ENCODE measurements around the gene SLC8A3. TPM values are rescaled to one million over a fixed set of nuclear protein-coding genes. Genes with fewer than 3 reads are reported as not detected.

Gene SLC8A3
- total and polyA plus RNA-seq, 2 of the 13 experiments (the other 11 are each of a cell fraction or from before 2014, with no cell fraction given) = 0.01 to 0.02 TPM

DNA sequence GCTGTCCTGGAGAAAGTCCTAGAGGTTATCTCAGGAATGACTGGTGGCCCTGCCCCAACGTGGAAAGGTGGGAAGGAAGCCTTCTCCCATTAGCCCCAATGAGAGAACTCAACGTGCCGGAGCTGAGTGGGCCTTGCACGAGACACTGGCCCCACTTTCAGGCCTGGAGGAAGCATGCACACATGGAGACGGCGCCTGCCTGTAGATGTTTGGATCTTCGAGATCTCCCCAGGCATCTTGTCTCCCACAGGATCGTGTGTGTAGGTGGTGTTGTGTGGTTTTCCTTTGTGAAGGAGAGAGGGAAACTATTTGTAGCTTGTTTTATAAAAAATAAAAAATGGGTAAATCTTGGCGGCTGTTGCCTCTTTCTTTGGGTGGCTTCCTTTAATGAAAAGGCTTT is 156.7 kb downstream of the SLC8A3 start:
- Histone ChIP-seq H3K27ac (ENCODE audit: extremely low read length, insufficient read depth, low read length) (no peak overlapping the region), H2AFZ (ENCODE audit: low read length) (no peak overlapping the region), H3K4me3 (replicated peaks in 1 of 3; ENCODE audit: insufficient read depth in 1 of 3, low read depth in 2 of 3, low read length in 3 of 3) (no peak overlapping the region), H3K9me3 (ENCODE audit: low read length) (no peaks in the 10 kb centered on the region), H3K4me2 (ENCODE audit: low read depth, low read length) (no peak overlapping the region), H3K27me3 (ENCODE audit: control insufficient read depth in 1 of 2, insufficient read depth in 2 of 2, low read length in 2 of 2) (no peaks in the 10 kb centered on the region), H4K20me1 (ENCODE audit: insufficient read depth, low read length) (no peaks in the 10 kb centered on the region), H3K79me2 (ENCODE audit: insufficient read depth, low read length) (no peaks in the 10 kb centered on the region), H3K4me1 (ENCODE audit: insufficient read depth, low read length) (peaks cover 17% of the 10 kb centered on the region), H3K9ac (ENCODE audit: insufficient read depth, low read depth, low read length) (no peak overlapping the region), H3K36me3 (replicated peaks in 1 of 2; ENCODE audit: control insufficient read depth in 1 of 2, insufficient read depth in 2 of 2, low read length in 2 of 2) (peaks cover 6 to 15% of the 10 kb centered on the region in 2 experiments; a peak in 4 of 5 replicates)
- 90% methylated on average over 8 of the region's 9 CpGs for WGBS (ENCODE audit: low lambda C conversion rate)
- no peak for TF ChIP-seq POGZ (CRISPR knock-in tag; IDR thresholded peaks at IDR 0.05)
- TF ChIP-seq MYC (CRISPR knock-in tag; IDR thresholded peaks at IDR 0.05; ENCODE audit: borderline replicate concordance) = no peak
- TF ChIP-seq ZNF768 (CRISPR knock-in tag; IDR thresholded peaks at IDR 0.05) = no peak
- TF ChIP-seq ZNF556 (CRISPR knock-in tag; IDR thresholded peaks at IDR 0.05; ENCODE audit: borderline replicate concordance) = no peak
- TF ChIP-seq, protein P1, sequence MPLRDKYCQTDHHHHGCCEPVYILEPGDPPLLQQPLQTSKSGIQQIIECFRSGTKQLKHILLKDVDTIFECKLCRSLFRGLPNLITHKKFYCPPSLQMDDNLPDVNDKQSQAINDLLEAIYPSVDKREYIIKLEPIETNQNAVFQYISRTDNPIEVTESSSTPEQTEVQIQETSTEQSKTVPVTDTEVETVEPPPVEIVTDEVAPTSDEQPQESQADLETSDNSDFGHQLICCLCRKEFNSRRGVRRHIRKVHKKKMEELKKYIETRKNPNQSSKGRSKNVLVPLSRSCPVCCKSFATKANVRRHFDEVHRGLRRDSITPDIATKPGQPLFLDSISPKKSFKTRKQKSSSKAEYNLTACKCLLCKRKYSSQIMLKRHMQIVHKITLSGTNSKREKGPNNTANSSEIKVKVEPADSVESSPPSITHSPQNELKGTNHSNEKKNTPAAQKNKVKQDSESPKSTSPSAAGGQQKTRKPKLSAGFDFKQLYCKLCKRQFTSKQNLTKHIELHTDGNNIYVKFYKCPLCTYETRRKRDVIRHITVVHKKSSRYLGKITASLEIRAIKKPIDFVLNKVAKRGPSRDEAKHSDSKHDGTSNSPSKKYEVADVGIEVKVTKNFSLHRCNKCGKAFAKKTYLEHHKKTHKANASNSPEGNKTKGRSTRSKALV (CRISPR knock-in tag; IDR thresholded peaks at IDR 0.05) = no peak
- no peak for TF ChIP-seq ZNF616 (CRISPR knock-in tag; IDR thresholded peaks at IDR 0.05; ENCODE audit: low read depth)
- DNase-seq (ENCODE audit: low spot score) (no peak), FAIRE-seq (no peak), ATAC-seq (no peak)
- BruUV-seq (replicated peaks) = no TSS peak
- intact Hi-C loops (cut with micrococcal nuclease; ENCODE audit: unreplicated experiment) = loop anchor here (1.0 kb wide), 1 partner anchor 301 kb away; no protein-coding TSS in a partner anchor
- CTCF ChIA-PET (ENCODE audit: low intra/inter-chr PET ratio, low total read pairs) = no interaction called here
- POLR2A ChIA-PET = interaction anchor here (1.0 kb wide), 1 partner anchor 16 kb away, joined by 4 read pairs; no protein-coding TSS in a partner anchor
- in situ Hi-C loops (cut with HindIII; ENCODE audit: extremely low pct_ligation_motif_present, low pct_unique_long_range_greater_than_20kb) = loop anchor here (5.0 kb wide), 1 partner anchor 305 kb away; no protein-coding TSS in a partner anchor
